Liver (tissue), 9 donors: ENCODE measurements around the gene DIAPH3. TPM values are rescaled to one million over a fixed set of nuclear protein-coding genes. Genes with fewer than 3 reads are reported as not detected.

Experiments
- DNase-seq: peaks from one replicate; pipeline ENCODE4 v3.0.0-alpha.2; 2017; ENCODE audit warnings: low spot score
- H3K27ac ChIP-seq, 2 donors: one replicate each; pipeline ENCODE4 v1.7.0; 2013; ENCODE audit warnings: inconsistent platforms in 2 of 2, low read length in 2 of 2, control low read depth in 1 of 2, low read depth in 1 of 2, mild to moderate bottlenecking in 1 of 2
- H3K27me3 ChIP-seq, 4 donors: one replicate each; pipeline versions ENCODE4 v1.6.1 to v1.7.0; 2013; ENCODE audit warnings: low read length in 3 of 4, inconsistent platforms in 1 of 4, mild to moderate bottlenecking in 1 of 4, moderate library complexity in 1 of 4; ENCODE audit not compliant: control insufficient read depth in 4 of 4, insufficient read depth in 4 of 4
- H3K36me3 ChIP-seq, 4 donors: one replicate each; pipeline versions ENCODE4 v1.6.1 to v1.7.0; 2013; ENCODE audit warnings: low read length in 3 of 4, mild to moderate bottlenecking in 3 of 4, low read depth in 1 of 4, moderate library complexity in 1 of 4; ENCODE audit not compliant: control insufficient read depth in 4 of 4, insufficient read depth in 3 of 4
- H3K4me1 ChIP-seq, 4 donors: one replicate each; pipeline versions ENCODE4 v1.6.1 to v1.7.0; 2013; ENCODE audit warnings: low read length in 3 of 4, mild to moderate bottlenecking in 3 of 4, moderate library complexity in 1 of 4; ENCODE audit not compliant: control insufficient read depth in 4 of 4, insufficient read depth in 4 of 4
- H3K4me3 ChIP-seq, 3 donors: one replicate each; pipeline versions ENCODE4 v1.6.1 to v1.7.0; 2013; ENCODE audit warnings: low read length in 3 of 3, control low read depth in 1 of 3, low read depth in 1 of 3, mild to moderate bottlenecking in 1 of 3
- H3K9ac ChIP-seq, 2 donors: one replicate each; pipeline ENCODE4 v1.7.0; 2013; ENCODE audit warnings: low read length in 2 of 2, mild to moderate bottlenecking in 2 of 2, moderate library complexity in 2 of 2, control low read depth in 1 of 2, low read depth in 1 of 2
- H3K9me3 ChIP-seq, 4 donors: one replicate each; pipeline versions ENCODE4 v1.6.1 to v1.7.0; 2013; ENCODE audit warnings: low read length in 3 of 4; ENCODE audit not compliant: control insufficient read depth in 4 of 4
- EGR1 ChIP-seq, 2 donors: IDR thresholded peaks; 2 replicates each; pipeline ENCODE4 v1.6.1; 2016 to 2018; ENCODE audit warnings: antibody characterized with exemption in 2 of 2, low read depth in 2 of 2
- FOXA1 ChIP-seq: IDR thresholded peaks from 2 replicates; pipeline ENCODE4 v1.6.1; 2016; ENCODE audit warnings: antibody characterized with exemption
- FOXA2 ChIP-seq: IDR thresholded peaks from 2 replicates; pipeline ENCODE4 v1.6.1; 2016; ENCODE audit warnings: antibody characterized with exemption
- GABPA ChIP-seq, 2 donors: IDR thresholded peaks in 1 of 2; conservative IDR thresholded peaks in 1 of 2; 2 replicates each; pipeline ENCODE4 v1.6.1; 2016; ENCODE audit warnings: antibody characterized with exemption in 2 of 2, mild to moderate bottlenecking in 1 of 2, moderate library complexity in 1 of 2
- HNF4A ChIP-seq, 2 donors: conservative IDR thresholded peaks; 2 replicates each; pipeline ENCODE4 v1.6.1; 2016; ENCODE audit warnings: antibody characterized with exemption in 2 of 2, mild to moderate bottlenecking in 2 of 2
- HNF4G ChIP-seq: IDR thresholded peaks from 2 replicates; pipeline ENCODE4 v1.6.1; 2016; ENCODE audit warnings: antibody characterized with exemption
- JUND ChIP-seq, 2 donors: IDR thresholded peaks; 2 replicates each; pipeline ENCODE4 v1.6.1; 2016; ENCODE audit warnings: antibody characterized with exemption in 2 of 2
- NR2F2 ChIP-seq: IDR thresholded peaks from 2 replicates; pipeline ENCODE4 v1.6.1; 2016; ENCODE audit warnings: antibody characterized with exemption
- RAD21 ChIP-seq, 2 donors: IDR thresholded peaks; 2 replicates each; pipeline ENCODE4 v1.6.1; 2016; ENCODE audit warnings: antibody characterized with exemption in 2 of 2, mild to moderate bottlenecking in 2 of 2
- RXRA ChIP-seq, 2 donors: IDR thresholded peaks; 2 replicates each; pipeline ENCODE4 v1.6.1; 2017 to 2018; ENCODE audit warnings: antibody characterized with exemption in 2 of 2, mild to moderate bottlenecking in 1 of 2
- SP1 ChIP-seq: IDR thresholded peaks from 2 replicates; pipeline ENCODE4 v1.6.1; 2018; ENCODE audit warnings: antibody characterized with exemption, mild to moderate bottlenecking
- TAF1 ChIP-seq: conservative IDR thresholded peaks from 2 replicates; pipeline ENCODE4 v1.6.1; 2016; ENCODE audit warnings: antibody characterized with exemption, mild to moderate bottlenecking
- YY1 ChIP-seq: IDR thresholded peaks from 2 replicates; pipeline ENCODE4 v1.6.1; 2016; ENCODE audit warnings: antibody characterized with exemption, mild to moderate bottlenecking
- WGBS: extraction: QIAGEN DNeasy Blood & Tissue Kit; methylation state at CpG from one replicate; pipeline ENCODE4 v1.1.7; 2013; 5-methylcytosine and 5-hydroxymethylcytosine counted together
- polyA plus RNA-seq, 2 donors: library from polyadenylated mRNA; stranded (reverse) in 1 of 2; unstranded in 1 of 2; fragments of 200-250 nt in 1 of 2; fragments of >200 nt in 1 of 2; fragmentation: Nextera tagmentation in 1 of 2; extraction: Ambion mirVana in 1 of 2; gene quantifications; one replicate each; pipeline versions ENCODE4 v1.2.1 to v1.2.3, GENCODE V29; 2013 to 2015
- total RNA-seq, 2 donors: library from RNA; depleted of rRNA; stranded (reverse); fragments of >200 nt; gene quantifications; one replicate each; pipeline ENCODE4 v1.2.3, GENCODE V29; 2014
- TF ChIP-seq, protein P1 (sequence below): IDR thresholded peaks from 2 replicates; pipeline ENCODE4 v1.6.1; 2016; ENCODE audit warnings: antibody characterized with exemption
- TF ChIP-seq, protein P2 (sequence below): IDR thresholded peaks from 2 replicates; pipeline ENCODE4 v1.6.1; 2016; ENCODE audit warnings: antibody characterized with exemption
- TF ChIP-seq, protein P3 (sequence below): fragments of 150-350 bp; IDR thresholded peaks from 2 replicates; pipeline ENCODE4 v1.5.1; 2017; ENCODE audit warnings: improper control_type of control experiment, low read depth, low read length; ENCODE audit not compliant: missing input control
- TF ChIP-seq, protein P4 (sequence below): IDR thresholded peaks from 2 replicates; pipeline ENCODE4 v1.6.1; 2016; ENCODE audit warnings: antibody characterized with exemption
- TF ChIP-seq, protein P5 (sequence below): IDR thresholded peaks from 2 replicates; pipeline ENCODE4 v1.6.1; 2016; ENCODE audit warnings: antibody characterized with exemption, mild to moderate bottlenecking
- donor health status: healthy.
- donor health status: healthy.
- donor health status: healthy.
- donor health status: healthy.
- donor health status: healthy.

Gene DIAPH3
- total and polyA plus RNA-seq, 4 donors: 0.08 to 11.1 (median 0.27) TPM

DNA sequence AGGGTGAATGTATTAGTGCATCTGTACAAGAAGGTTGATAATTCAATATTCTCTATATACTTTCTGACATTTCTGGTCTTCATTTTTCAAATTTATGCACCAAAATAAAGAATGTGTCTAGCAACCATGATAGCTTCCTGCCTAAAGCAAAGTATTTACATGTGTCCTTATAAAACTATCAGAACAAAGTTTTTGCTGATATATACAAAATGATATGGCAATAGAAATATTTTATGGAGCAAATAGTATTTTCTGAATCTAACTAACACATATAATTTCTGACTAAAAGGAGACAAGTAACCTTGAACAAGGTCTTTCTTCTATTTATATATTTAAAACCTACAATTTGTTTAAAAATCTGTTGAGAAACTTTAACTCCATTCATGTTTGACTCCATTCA, 184.9 kb downstream of the DIAPH3 start:
- Histone ChIP-seq H3K9me3 (no peaks in the 10 kb centered on the region), H3K27me3 (no peaks in the 10 kb centered on the region), H3K4me3 (no peak overlapping the region), H3K27ac (no peak overlapping the region), H3K36me3 (no peaks in the 10 kb centered on the region), H3K9ac (no peak overlapping the region), H3K4me1 (no peaks in the 10 kb centered on the region)
- TF ChIP-seq SP1: no peak
- no peak for TF ChIP-seq JUND (IDR thresholded peaks at IDR 0.05)
- no peak for TF ChIP-seq GABPA (IDR thresholded peaks at IDR 0.05 in 1 of 2, conservative IDR thresholded peaks at IDR 0.05 in 1 of 2)
- TF ChIP-seq, protein P1, sequence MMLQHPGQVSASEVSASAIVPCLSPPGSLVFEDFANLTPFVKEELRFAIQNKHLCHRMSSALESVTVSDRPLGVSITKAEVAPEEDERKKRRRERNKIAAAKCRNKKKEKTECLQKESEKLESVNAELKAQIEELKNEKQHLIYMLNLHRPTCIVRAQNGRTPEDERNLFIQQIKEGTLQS: no peak
- TF ChIP-seq, protein P2, sequence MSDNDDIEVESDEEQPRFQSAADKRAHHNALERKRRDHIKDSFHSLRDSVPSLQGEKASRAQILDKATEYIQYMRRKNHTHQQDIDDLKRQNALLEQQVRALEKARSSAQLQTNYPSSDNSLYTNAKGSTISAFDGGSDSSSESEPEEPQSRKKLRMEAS: no peak
- no peak for TF ChIP-seq YY1
- TF ChIP-seq EGR1 (IDR thresholded peaks at IDR 0.05; ENCODE audit: low read depth in 2 of 2): no peak
- TF ChIP-seq, protein P3, sequence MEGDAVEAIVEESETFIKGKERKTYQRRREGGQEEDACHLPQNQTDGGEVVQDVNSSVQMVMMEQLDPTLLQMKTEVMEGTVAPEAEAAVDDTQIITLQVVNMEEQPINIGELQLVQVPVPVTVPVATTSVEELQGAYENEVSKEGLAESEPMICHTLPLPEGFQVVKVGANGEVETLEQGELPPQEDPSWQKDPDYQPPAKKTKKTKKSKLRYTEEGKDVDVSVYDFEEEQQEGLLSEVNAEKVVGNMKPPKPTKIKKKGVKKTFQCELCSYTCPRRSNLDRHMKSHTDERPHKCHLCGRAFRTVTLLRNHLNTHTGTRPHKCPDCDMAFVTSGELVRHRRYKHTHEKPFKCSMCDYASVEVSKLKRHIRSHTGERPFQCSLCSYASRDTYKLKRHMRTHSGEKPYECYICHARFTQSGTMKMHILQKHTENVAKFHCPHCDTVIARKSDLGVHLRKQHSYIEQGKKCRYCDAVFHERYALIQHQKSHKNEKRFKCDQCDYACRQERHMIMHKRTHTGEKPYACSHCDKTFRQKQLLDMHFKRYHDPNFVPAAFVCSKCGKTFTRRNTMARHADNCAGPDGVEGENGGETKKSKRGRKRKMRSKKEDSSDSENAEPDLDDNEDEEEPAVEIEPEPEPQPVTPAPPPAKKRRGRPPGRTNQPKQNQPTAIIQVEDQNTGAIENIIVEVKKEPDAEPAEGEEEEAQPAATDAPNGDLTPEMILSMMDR: no peak
- TF ChIP-seq NR2F2: no peak
- no peak for TF ChIP-seq RXRA (IDR thresholded peaks at IDR 0.05)
- TF ChIP-seq TAF1: no peak
- TF ChIP-seq, protein P4, sequence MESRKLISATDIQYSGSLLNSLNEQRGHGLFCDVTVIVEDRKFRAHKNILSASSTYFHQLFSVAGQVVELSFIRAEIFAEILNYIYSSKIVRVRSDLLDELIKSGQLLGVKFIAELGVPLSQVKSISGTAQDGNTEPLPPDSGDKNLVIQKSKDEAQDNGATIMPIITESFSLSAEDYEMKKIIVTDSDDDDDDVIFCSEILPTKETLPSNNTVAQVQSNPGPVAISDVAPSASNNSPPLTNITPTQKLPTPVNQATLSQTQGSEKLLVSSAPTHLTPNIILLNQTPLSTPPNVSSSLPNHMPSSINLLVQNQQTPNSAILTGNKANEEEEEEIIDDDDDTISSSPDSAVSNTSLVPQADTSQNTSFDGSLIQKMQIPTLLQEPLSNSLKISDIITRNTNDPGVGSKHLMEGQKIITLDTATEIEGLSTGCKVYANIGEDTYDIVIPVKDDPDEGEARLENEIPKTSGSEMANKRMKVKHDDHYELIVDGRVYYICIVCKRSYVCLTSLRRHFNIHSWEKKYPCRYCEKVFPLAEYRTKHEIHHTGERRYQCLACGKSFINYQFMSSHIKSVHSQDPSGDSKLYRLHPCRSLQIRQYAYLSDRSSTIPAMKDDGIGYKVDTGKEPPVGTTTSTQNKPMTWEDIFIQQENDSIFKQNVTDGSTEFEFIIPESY: no peak
- no peak for TF ChIP-seq HNF4G
- TF ChIP-seq RAD21 (IDR thresholded peaks at IDR 0.05): no peak
- DNase-seq: no peak

DNA sequence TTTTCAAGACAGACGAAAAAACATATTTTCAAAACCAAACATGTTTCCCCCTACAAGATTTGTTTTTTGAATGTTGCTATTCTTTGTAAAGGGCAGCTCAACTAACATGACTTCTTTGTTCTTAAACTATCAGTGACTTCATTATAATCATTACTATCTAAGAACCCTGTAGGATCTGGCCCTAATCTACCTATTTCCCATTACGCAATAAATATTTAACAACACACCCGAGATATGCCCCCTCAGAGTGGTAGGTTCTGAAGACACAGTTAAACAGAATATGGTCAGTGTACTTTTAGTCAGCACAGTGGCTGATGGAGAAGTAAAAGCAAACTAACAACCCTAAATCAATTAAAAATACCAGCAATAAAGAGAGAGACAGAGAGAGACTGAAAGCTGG, 186.9 kb downstream of the DIAPH3 start:
- H3K27me3 ChIP-seq: no peaks in the 10 kb centered on the region
- H3K4me1 ChIP-seq: no peaks in the 10 kb centered on the region
- WGBS: 88% methylated on average over 3 of the region's 3 CpGs
- no peaks in the 10 kb centered on the region for H3K36me3 ChIP-seq
- H3K27ac ChIP-seq: no peak overlapping the region
- TF ChIP-seq GABPA (IDR thresholded peaks at IDR 0.05 in 1 of 2, conservative IDR thresholded peaks at IDR 0.05 in 1 of 2) (no peak), FOXA1 (no peak), HNF4A (conservative IDR thresholded peaks at IDR 0.05) (no peak), RAD21 (IDR thresholded peaks at IDR 0.05) (no peak), YY1 (no peak), RXRA (IDR thresholded peaks at IDR 0.05) (no peak), EGR1 (IDR thresholded peaks at IDR 0.05; ENCODE audit: low read depth in 2 of 2) (no peak), FOXA2 (no peak), NR2F2 (no peak), HNF4G (no peak), JUND (IDR thresholded peaks at IDR 0.05) (no peak)
- TF ChIP-seq, protein P2: no peak
- TF ChIP-seq, protein P4: no peak
- TF ChIP-seq, protein P1: no peak
- TF ChIP-seq, protein P3: no peak
- TF ChIP-seq, protein P5, sequence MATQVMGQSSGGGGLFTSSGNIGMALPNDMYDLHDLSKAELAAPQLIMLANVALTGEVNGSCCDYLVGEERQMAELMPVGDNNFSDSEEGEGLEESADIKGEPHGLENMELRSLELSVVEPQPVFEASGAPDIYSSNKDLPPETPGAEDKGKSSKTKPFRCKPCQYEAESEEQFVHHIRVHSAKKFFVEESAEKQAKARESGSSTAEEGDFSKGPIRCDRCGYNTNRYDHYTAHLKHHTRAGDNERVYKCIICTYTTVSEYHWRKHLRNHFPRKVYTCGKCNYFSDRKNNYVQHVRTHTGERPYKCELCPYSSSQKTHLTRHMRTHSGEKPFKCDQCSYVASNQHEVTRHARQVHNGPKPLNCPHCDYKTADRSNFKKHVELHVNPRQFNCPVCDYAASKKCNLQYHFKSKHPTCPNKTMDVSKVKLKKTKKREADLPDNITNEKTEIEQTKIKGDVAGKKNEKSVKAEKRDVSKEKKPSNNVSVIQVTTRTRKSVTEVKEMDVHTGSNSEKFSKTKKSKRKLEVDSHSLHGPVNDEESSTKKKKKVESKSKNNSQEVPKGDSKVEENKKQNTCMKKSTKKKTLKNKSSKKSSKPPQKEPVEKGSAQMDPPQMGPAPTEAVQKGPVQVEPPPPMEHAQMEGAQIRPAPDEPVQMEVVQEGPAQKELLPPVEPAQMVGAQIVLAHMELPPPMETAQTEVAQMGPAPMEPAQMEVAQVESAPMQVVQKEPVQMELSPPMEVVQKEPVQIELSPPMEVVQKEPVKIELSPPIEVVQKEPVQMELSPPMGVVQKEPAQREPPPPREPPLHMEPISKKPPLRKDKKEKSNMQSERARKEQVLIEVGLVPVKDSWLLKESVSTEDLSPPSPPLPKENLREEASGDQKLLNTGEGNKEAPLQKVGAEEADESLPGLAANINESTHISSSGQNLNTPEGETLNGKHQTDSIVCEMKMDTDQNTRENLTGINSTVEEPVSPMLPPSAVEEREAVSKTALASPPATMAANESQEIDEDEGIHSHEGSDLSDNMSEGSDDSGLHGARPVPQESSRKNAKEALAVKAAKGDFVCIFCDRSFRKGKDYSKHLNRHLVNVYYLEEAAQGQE: no peak
- H3K4me3 ChIP-seq: no peak overlapping the region
- H3K9me3 ChIP-seq: no peaks in the 10 kb centered on the region
- no peak overlapping the region for H3K9ac ChIP-seq
- no peak for DNase-seq
